AG04450 (cell line): ENCODE results near the gene BRWD1. TPM values are rescaled to one million over a fixed set of nuclear protein-coding genes. Genes with fewer than 3 reads are reported as not detected.
A peak's percentile ranks its signal among the peaks of the same experiment; 100 is the strongest.

ENCODE experiments used
- CTCF ChIA-PET: fragments of 300-600, 350-600 bp; formaldehyde crosslinking; extraction: SDS; loops from one replicate; lab custom pipeline; 2022; ENCODE audit warnings: antibody characterized with exemption, inconsistent platforms; lab: Charles Lee
- POLR2A ChIA-PET: fragments of 350-600 bp; formaldehyde crosslinking; extraction: SDS; loops from one replicate; lab custom pipeline; 2021; ENCODE audit warnings: antibody characterized with exemption, inconsistent platforms; lab: Yijun Ruan, JAX
- DNase-seq: peaks from one replicate; pipeline ENCODE4 v3.0.0-alpha.2; 2011; ENCODE audit warnings: low read depth, low spot score
- H3K27ac ChIP-seq: one replicate; pipeline ENCODE4 v1.5.1; 2012; ENCODE audit warnings: low read depth, low read length, control low read depth
- H3K27me3 ChIP-seq: one replicate; pipeline ENCODE4 v1.6.0; 2012; ENCODE audit warnings: low read length; ENCODE audit not compliant: control insufficient read depth, insufficient read depth
- H3K4me3 ChIP-seq: 2 replicates; pipeline ENCODE4 v1.5.1; 2011; ENCODE audit warnings: mild to moderate bottlenecking, low read depth, low read length, control low read depth
- H3K9me3 ChIP-seq: 2 replicates; pipeline ENCODE4 v1.5.1; 2012; ENCODE audit warnings: low read length; ENCODE audit not compliant: control insufficient read depth, insufficient read depth
- CTCF ChIP-seq: IDR thresholded peaks from 2 replicates; pipeline ENCODE4 v1.5.1; 2011; ENCODE audit warnings: low read depth, low read length, control low read depth, inconsistent platforms
- polyA plus RNA-seq: library from polyadenylated mRNA; depleted of rRNA; stranded (reverse); fragments of >200 nt; gene quantifications from 2 replicates; pipeline ENCODE4 v1.2.3, GENCODE V29; 2011

The BRWD1 gene
- polyA plus RNA-seq, 1 experiment, result 19.7 TPM

GRCh38 chr21:39149882-39150281 is 163.6 kb downstream of the BRWD1 start:
- H3K27me3 ChIP-seq, result peaks cover 9% of the 10 kb centered on the region
- ChIA-PET CTCF (interaction anchor here (1.3 kb wide), 2 partner anchors 12 to 24 kb away, joined by 3 to 5 read pairs; no protein-coding TSS in a partner anchor), POLR2A (no interaction called here)
- H3K9me3 ChIP-seq, result no peaks in the 10 kb centered on the region
- H3K4me3 ChIP-seq, result no peak overlapping the region
- TF ChIP-seq CTCF, result no peak
- DNase-seq, result no peak
- no peak overlapping the region for H3K27ac ChIP-seq

- Histone ChIP-seq H3K9me3 (no peaks in the 10 kb centered on the region), H3K4me3 (no peak overlapping the region), H3K27me3 (peaks cover 9% of the 10 kb centered on the region), H3K27ac (no peak overlapping the region)
- DNase-seq, result no peak
- CTCF ChIA-PET, result interaction anchor here (1.3 to 1.6 kb wide), 2 partner anchors 11 to 480 kb away, joined by 3 to 5 read pairs; no protein-coding TSS in a partner anchor
- TF ChIP-seq CTCF, result no peak
- POLR2A ChIA-PET, result no interaction called here
Measured at GRCh38 chr21:39148975-39149374, 164.5 kb downstream of the BRWD1 start.

GRCh38 chr21:39144191-39144590 is 169.2 kb downstream of the BRWD1 start:
- no peak for DNase-seq
- Histone ChIP-seq H3K4me3 (no peak overlapping the region), H3K27ac (no peak overlapping the region), H3K27me3 (peaks cover 8% of the 10 kb centered on the region), H3K9me3 (no peaks in the 10 kb centered on the region)
- ChIA-PET POLR2A (no interaction called here), CTCF (no interaction called here)
- no peak for TF ChIP-seq CTCF

- ChIA-PET CTCF (no interaction called here), POLR2A (no interaction called here)
- peaks cover 8% of the 10 kb centered on the region for H3K27me3 ChIP-seq
- DNase-seq, result no peak
- H3K9me3 ChIP-seq, result no peaks in the 10 kb centered on the region
- H3K4me3 ChIP-seq, result no peak overlapping the region
- no peak for TF ChIP-seq CTCF
- no peak overlapping the region for H3K27ac ChIP-seq
Measured at GRCh38 chr21:39142972-39143371, 170.5 kb downstream of the BRWD1 start.

GRCh38 chr21:39141502-39141901 is 171.9 kb downstream of the BRWD1 start:
- Histone ChIP-seq H3K27ac (no peak overlapping the region), H3K9me3 (no peaks in the 10 kb centered on the region), H3K27me3 (peaks cover 6% of the 10 kb centered on the region), H3K4me3 (no peak overlapping the region)
- ChIA-PET CTCF (interaction anchor here (1.1 to 1.9 kb wide), 3 partner anchors 334 to 636 kb away, joined by 3 to 6 read pairs (median 4); no protein-coding TSS in a partner anchor), POLR2A (interaction anchor here (1.2 kb wide), 1 partner anchor 382 kb away, joined by 3 read pairs; no protein-coding TSS in a partner anchor)
- no peak for TF ChIP-seq CTCF
- peak; percentile 57 for DNase-seq
